Measurements from ENCODE around the gene AKR7A2. TPM values are rescaled to one million over a fixed set of nuclear protein-coding genes. Genes with fewer than 3 reads are reported as not detected.

The AKR7A2 gene
- total and polyA plus RNA-seq, 7 donors, result 55.8 to 110 (median 84.1) TPM

GRCh38 chr1:19354531-19354981, 42.6 kb upstream of the AKR7A2 start:
- H3K27me3 ChIP-seq, result no peaks in the 10 kb centered on the region
- TF ChIP-seq POLR2AphosphoS5 (IDR thresholded peaks at IDR 0.05), result peak in 1 of 4 donors; percentile 11
- no peak for TF ChIP-seq EP300 (IDR thresholded peaks at IDR 0.05)
- intact Hi-C loops (cut with DNase I), result loop anchor here (5.0 kb wide), 1 partner anchor 33 kb away; no protein-coding TSS in a partner anchor
- H3K36me3 ChIP-seq, result peaks cover 28 to 72% (median 39%) of the 10 kb centered on the region in 4 donors
- 89 to 90% methylated on average over 6 of the region's 6 CpGs for WGBS, 2 donors
- H3K4me3 ChIP-seq, result no peak overlapping the region
- H3K27ac ChIP-seq, result peak overlapping the region in 2 of 4 donors; percentile 6 to 36
- DNase-seq, result no peak
- peaks cover 0 to 36% (median 33%) of the 10 kb centered on the region in 4 donors for H3K4me1 ChIP-seq
- H3K9me3 ChIP-seq, result no peaks in the 10 kb centered on the region

GRCh38 chr1:19353596-19353995, 41.7 kb upstream of the AKR7A2 start:
- no peak for DNase-seq
- Histone ChIP-seq H3K4me1 (peaks cover 0 to 43% (median 35%) of the 10 kb centered on the region in 4 donors), H3K27ac (peak overlapping the region in 3 of 4 donors; percentile 69 to 73 (median 69)), H3K4me3 (no peak overlapping the region), H3K36me3 (peaks cover 33 to 77% (median 43%) of the 10 kb centered on the region in 4 donors), H3K9me3 (no peaks in the 10 kb centered on the region), H3K27me3 (no peaks in the 10 kb centered on the region)
- intact Hi-C loops (cut with DNase I), result loop anchor here (5.0 kb wide), 1 partner anchor 34 kb away; no protein-coding TSS in a partner anchor
- TF ChIP-seq CTCF (IDR thresholded peaks at IDR 0.05) (no peak), EP300 (IDR thresholded peaks at IDR 0.05) (no peak), POLR2A (IDR thresholded peaks at IDR 0.05) (no peak), POLR2AphosphoS5 (IDR thresholded peaks at IDR 0.05) (no peak)
- WGBS, 2 donors, result 39 to 72% methylated on average over 8 of the region's 8 CpGs

- Histone ChIP-seq H3K36me3 (peaks cover 33 to 77% (median 43%) of the 10 kb centered on the region in 4 donors), H3K4me1 (peaks cover 0 to 49% (median 41%) of the 10 kb centered on the region in 4 donors), H3K9me3 (no peaks in the 10 kb centered on the region), H3K27ac (peak overlapping the region; percentile 62 to 73 (median 69)), H3K27me3 (no peaks in the 10 kb centered on the region), H3K4me3 (no peak overlapping the region)
- no peak for DNase-seq
- TF ChIP-seq EP300 (IDR thresholded peaks at IDR 0.05), result no peak
- TF ChIP-seq POLR2AphosphoS5 (IDR thresholded peaks at IDR 0.05), result no peak
- no peak for TF ChIP-seq POLR2A (IDR thresholded peaks at IDR 0.05)
- TF ChIP-seq CTCF (IDR thresholded peaks at IDR 0.05), result no peak
- intact Hi-C loops (cut with DNase I), result loop anchor here (5.0 kb wide), 1 partner anchor 34 kb away; no protein-coding TSS in a partner anchor
- 91 to 92% methylated on average over 14 of the region's 14 CpGs for WGBS, 2 donors
Observed at GRCh38 chr1:19352839-19353238, 40.9 kb upstream of the AKR7A2 start.

- WGBS, 2 donors, result 80 to 87% methylated on average over 10 of the region's 10 CpGs
- Histone ChIP-seq H3K27ac (peak overlapping the region; percentile 62 to 73 (median 69)), H3K27me3 (no peaks in the 10 kb centered on the region), H3K4me1 (peaks cover 0 to 56% (median 45%) of the 10 kb centered on the region in 4 donors), H3K4me3 (no peak overlapping the region), H3K36me3 (peaks cover 33 to 72% (median 41%) of the 10 kb centered on the region in 4 donors), H3K9me3 (no peaks in the 10 kb centered on the region)
- peak; percentile 83 for DNase-seq
- TF ChIP-seq POLR2AphosphoS5 (IDR thresholded peaks at IDR 0.05) (peak in 3 of 4 donors; percentile 58 to 64 (median 59)), POLR2A (IDR thresholded peaks at IDR 0.05) (no peak)
- intact Hi-C loops (cut with DNase I), result loop anchor here (5.0 kb wide), 1 partner anchor 35 kb away; no protein-coding TSS in a partner anchor
Observed at GRCh38 chr1:19351873-19352272, 39.9 kb upstream of the AKR7A2 start.

GRCh38 chr1:19350566-19350965, 38.6 kb upstream of the AKR7A2 start:
- no peak for TF ChIP-seq EP300 (IDR thresholded peaks at IDR 0.05)
- no peak for TF ChIP-seq CTCF (IDR thresholded peaks at IDR 0.05)
- no peak for TF ChIP-seq POLR2AphosphoS5 (IDR thresholded peaks at IDR 0.05)
- no peak for TF ChIP-seq POLR2A (IDR thresholded peaks at IDR 0.05)
- Histone ChIP-seq H3K4me1 (peaks cover 0 to 56% (median 45%) of the 10 kb centered on the region in 4 donors), H3K27me3 (no peaks in the 10 kb centered on the region), H3K4me3 (no peak overlapping the region), H3K9me3 (no peaks in the 10 kb centered on the region), H3K27ac (peak overlapping the region in 2 of 4 donors; percentile 69 to 73), H3K36me3 (peaks cover 24 to 60% (median 31%) of the 10 kb centered on the region in 4 donors)
- 99% methylated on average over 5 of the region's 5 CpGs for WGBS, 2 donors
- DNase-seq, result no peak
- intact Hi-C loops (cut with DNase I), result loop anchor here (5.0 kb wide), 1 partner anchor 37 kb away; no protein-coding TSS in a partner anchor
